NCI-H2196 treated with DMSO at 0.1 percent for 48 hours (cell line): ENCODE results near the gene ELAVL3.
"Not testable (repeated sequence)": the region's sequence is repeated elsewhere in the genome, so short reads cannot be mapped to it uniquely, and the experiment has no call there.

ENCODE experiments used
- DNase-seq: peaks from one replicate; lab custom pipeline; 2025; ENCODE audit not compliant: unreplicated experiment; lab: John Stamatoyannopoulos, UW

Gene ELAVL3

DNA sequence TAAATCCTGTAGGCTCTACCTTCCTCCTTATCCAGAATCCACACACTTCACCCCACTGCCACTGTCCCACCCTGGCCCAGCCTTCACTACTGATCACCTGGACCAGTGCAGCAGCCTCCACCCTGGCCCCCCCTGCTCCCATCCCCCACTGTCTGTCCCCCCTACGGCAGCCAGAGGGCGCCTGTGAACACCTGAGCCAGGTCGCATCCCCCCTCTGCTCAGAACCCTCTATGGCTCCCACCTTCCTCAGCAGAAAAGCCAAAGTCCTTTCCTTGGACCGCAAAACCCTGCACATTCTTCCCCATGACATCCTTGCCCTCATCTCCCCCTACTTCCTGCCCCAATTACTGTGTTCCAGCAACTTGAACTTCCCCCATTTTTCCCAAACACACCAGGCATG is 20.6 kb downstream of the ELAVL3 start:
- DNase-seq, result no peak

DNA sequence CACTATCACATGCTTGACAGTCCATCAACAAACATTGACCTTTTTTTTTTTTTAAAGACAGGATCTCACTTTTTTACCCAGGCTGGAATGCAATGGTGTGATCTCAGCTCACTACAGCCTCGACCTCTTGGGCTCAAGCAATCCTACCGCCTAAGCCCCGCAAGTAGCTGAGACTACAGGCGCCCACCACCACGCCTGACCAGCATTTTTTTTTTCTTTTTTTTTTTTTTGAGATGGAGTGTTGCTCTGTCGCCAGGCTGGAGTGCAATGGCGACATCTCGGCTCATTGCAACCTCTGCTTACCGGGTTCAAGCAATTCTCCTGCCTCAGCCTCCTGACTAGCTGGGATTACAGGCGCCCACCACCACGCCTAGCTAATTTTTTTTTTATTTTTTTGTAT is 21.9 kb downstream of the ELAVL3 start:
- DNase-seq, result not testable (repeated sequence)

DNA sequence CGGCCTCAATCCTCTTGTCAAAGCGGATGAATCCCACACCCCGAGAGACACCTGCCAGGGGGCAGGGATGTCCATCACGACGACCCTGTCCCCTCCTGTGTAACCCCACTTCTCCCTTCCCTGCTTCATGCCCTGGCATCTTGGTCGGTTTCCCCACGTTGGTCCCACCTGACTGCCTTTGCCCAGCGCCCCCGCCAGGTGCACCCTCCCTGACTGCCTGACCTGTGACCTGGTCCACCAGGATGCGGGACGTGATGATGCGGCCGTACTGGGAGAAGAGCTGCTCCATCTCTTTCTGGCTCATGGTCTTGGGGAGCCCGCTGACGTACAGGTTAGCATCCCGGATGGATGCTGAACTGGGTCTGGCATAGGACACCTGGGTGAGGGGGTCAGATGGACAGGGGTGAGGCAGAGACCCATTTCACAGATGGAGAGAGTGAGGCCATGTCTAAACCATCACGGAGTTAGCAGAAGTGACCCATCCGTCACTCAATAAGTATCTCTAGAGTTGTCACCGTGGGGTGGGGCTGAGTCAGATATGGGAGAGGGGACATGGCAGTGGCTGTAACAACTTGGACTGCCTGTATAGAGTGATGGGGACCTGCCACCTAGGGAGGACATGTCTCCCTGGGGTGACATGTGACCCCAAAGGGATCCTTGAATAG is 22.5 kb downstream of the ELAVL3 start:
- no peak for DNase-seq

DNA sequence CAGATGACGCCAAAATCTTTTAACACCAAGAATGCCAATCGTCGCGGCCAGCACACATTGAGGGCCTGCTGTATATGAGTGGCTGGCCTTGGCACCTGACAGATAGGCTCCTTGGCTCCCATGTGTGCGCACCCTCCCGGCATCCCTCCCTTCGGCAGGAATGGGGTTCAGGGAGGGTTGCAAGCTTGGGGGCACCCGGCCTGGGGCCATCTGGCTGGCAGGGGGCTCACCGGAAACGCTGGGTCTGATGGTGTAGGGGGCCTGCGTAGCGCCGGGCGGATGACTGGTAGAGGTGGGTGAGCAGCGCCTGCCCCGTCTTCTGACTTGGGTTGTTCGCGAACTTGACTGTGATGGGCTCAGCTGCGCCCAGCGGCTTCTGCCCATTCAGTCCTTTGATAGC is 23.0 kb downstream of the ELAVL3 start:
- no peak for DNase-seq

DNA sequence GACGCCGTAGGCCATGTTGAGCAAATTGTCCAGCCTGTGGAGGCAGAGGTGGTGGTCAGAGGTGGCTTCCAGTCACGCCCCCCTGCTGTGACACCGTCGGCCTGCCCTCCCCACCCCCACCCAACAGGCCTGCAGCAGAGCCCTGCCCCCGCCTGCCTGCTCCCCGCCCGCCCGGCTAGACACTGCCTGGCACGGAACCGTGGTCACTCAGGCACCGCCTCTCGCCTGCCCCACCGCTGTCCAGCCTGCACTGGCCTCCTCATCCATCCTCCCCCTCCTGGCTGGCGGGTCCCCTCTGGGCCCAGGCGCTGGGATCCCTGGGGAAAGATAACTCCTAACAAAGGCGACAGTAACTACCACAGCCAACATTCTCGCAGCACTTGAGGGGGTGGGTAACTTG is 23.7 kb downstream of the ELAVL3 start:
- no peak for DNase-seq

DNA sequence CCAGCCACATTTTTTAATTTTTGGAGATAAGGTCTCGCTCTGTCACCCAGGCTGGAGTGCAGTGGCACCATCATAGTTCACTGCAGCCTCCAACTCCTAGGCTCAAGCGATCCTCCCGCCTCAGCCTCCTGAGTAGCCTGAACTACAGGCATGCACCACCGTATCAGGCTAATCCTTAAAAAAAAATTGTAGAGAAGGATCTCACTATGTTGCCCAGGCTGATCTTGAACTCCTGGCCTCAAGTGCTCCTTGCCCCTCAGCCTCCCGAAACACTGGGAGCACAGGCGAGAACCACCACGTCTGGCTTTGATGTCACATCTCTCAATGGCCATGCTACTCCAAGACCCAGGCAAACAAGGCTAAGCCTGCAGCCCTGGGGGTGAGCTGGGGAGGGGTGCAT is 24.2 kb downstream of the ELAVL3 start:
- no peak for DNase-seq

DNA sequence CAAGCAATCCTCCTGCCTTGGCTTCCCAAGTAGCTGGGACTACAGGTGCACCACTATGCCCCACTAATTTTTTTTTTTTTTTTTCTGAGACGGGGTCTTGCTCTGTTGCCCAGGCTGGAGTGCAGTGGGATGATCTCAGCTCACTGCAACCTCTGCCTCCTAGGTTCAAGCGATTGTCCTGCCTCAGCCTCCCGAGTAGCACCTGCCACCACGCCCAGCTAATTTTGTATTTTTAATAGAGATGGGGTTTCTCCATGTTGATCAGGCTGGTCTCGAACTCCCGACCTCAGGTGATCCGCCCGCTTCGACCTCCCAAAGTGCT is 25.7 kb downstream of the ELAVL3 start:
- DNase-seq, result not testable (repeated sequence)

DNA sequence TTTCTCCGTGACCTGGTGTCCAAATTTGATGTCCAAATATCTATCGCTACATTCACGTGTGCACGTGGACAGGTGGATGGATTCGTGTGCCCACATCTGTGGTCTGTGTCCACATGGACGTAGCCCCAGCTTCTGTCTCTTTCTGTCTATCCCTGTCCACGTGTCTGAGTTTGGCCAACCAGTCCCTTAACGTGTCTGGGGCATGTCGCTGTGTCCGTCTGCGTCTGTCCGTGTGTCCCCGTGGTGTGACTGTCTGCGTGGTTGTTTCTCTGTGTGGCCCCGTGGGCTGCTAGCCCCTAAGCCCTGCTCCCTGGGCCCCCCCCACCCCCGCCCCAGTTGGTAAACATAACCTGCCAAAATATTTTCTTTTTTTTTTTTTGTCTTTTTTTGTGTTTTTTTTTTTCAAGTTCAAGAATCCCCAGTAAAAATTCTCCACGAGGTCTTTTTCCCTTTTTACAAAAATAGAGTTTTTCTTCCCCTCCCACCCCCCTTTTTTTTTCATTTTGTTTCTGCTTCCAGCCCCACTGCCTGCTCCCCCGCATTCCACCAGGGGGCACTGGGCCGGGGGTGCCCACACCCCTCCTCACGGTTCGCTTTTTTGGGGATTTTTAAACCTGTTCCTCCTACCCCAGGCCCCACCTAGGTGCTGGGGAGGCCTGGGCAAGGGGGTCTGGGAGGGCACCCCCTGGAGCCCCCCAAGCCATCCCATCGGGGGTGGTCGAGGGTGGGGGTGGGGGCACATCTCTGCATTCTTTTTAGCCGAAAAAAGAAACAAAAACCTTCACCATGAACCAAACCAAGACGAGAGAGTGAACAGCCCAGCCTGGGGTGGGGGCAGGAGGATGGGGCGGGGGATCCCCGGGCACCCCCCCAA is 27.1 kb downstream of the ELAVL3 start:
- no peak for DNase-seq

DNA sequence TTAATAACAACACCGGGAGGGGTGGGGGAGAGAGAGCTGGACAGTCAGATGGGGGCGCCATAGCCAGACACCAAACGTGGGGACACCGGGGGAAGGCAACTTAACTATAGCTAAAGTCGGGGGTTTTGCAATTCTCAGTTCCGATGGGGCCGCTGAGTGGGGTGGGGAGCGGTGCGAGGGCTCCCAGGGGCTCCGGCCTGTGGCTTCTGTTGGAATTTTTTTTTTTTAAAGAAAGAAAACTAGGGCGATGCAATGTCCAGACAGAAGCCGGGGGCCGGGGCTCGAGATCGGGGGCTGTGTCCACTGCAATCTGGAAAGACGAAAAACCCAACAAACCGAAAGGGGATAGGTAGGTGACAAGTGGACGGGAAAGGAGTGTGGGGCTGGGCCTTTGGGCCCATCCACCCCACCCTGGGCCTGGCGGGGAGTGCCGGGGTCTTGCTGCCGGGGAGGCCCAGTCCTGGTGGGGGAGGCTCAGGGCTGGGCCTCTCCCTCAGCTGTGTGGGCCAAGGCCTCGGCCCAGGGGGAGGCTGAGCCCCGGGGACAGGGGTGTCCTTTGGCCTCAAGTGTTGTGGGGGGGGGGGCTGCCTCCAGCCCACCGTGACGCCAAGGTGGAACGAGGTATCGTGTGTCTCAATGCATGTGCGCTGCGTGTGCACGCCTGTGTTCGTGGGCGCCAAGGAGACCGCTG is 28.1 kb downstream of the ELAVL3 start:
- DNase-seq, result no peak

DNA sequence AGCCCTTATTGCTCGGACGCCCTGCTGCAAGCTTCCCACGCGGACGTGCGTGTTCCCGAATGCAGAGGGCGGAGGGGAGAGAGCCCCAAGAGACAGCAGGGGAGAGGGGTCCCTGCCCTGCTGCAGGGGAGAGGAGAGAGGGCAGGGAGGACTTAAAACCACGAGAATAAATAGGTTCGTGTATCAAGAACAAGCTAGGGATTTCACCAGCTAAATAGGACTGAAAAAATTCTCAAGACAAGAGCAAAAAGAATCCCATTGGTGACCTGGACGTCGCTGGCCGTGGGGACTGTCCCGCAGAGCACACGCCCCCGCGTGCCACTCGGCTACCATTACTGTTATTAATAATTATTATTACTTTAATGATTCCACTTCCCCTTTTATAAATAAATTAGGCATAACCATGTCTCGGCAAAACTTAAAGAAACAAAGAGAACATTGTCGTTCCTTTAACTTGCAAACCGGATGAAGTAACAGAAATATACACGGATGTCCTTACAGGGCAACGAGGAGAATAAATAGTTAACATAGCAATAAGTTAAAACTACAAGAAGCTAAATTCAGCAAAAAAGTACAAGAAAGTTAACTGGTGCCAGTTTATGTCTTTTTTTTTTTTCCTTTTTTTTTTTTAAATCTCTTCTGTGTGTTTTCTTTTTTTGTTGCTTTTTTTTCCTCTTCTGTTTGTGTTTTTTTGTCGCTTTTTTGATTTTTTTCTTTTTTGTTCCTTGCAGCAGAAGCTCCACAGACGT is 28.8 kb downstream of the ELAVL3 start:
- DNase-seq, result no peak

DNA sequence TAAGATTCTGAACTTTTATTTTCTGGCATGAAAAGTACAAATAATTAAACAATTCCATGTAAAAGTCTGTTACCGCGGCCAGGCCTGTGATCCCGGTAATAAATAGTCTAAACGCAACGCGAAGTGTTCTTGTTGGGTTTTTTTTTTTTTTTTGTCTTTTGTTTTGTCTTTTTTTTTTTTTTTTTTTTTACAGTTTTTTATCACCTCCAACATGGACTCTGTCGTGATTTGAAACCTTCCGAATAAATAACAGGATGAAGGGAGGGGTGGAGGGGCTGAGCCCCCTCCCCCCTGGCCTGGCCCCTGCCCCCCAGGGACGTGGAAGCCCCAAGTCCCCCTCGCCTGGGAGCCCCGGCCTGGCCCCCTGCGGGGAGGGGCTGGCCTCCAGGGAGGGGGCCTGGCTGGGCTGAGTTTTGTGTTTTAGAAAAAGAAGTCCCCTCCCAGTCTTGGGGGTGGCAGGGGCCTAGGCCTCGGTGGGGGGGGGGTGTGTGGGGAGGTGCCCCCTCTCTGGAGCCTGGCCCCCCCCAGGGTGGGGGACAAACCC is 29.4 kb downstream of the ELAVL3 start:
- no peak for DNase-seq

DNA sequence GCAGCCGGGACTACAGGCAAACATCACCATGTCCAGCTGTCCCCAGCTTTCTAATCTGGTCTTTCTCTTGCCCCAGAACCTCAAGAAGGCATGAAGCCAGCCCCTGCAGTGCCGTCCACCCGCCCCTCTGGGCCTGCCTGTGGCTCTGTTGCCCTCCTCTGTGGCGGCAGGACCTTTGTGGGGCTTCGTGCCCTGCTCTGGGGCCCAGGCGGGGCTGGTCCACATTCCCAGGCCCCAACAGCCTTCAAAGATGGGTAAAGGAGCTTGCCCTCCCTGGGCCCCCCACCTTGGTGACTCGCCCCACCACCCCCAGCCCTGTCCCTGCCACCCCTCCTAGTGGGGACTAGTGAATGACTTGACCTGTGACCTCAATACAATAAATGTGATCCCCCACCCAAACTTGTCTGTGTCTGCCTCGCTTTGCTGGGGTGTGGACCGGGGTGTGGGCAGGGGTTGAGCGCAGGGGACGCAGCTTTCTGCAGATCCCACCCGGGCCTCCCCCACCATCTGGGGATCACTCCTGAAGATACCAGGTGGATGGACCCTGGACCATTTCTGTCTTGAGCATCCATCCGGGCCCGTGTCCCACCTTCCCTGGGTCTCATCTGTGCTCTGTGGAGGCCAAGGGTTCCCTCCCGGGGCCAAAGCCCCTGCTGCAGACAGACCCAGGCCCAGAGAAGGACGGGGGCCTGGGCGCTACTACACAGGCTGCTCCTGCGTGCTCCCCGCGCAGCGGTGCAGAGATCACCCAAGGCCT is 30.1 kb downstream of the ELAVL3 start:
- no peak for DNase-seq

DNA sequence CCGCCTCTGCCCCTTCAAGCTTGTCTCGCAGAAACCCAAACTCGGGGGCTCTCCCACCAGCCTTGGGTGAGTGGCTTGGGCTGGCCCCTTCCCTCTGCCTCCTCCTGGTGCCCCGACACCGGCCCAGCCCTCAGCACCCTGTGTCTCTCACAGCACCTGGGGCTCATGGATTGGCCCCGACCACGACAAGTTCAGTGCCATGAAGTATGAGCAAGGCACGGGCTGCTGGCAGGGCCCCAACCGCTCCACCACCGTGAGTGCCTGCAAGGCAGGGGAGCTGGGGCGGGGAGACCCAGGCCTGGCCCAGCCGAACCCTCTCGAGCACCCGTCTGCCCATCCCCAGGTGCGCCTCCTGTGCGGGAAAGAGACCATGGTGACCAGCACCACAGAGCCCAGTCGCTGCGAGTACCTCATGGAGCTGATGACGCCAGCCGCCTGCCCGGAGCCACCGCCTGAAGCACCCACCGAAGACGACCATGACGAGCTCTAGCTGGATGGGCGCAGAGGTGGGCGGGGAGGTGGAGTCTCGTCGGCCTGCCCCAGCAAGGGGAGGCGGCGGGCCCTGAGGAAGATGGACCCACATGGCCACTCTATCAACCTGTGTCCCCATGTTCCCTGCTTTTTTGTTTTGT is 31.8 kb downstream of the ELAVL3 start:
- no peak for DNase-seq

DNA sequence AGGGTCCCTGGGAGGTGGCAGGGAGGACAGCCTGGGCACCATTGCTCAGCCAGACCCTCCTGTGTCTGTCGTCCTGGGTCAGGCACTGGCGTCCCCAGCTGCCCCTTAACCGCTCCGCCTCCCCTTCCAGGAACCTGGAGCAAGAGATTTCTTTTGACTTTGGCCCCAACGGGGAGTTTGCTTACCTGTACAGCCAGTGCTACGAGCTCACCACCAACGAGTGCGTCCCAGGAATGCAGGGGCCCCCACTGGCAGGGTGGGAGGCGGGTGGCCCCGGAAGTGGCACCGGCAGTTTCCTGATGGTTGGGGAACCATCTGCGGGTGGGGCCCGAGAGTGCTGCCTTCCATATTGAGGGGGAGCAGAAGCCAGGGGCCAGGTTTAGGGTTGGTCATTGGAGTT is 32.4 kb downstream of the ELAVL3 start:
- DNase-seq, result no peak

DNA sequence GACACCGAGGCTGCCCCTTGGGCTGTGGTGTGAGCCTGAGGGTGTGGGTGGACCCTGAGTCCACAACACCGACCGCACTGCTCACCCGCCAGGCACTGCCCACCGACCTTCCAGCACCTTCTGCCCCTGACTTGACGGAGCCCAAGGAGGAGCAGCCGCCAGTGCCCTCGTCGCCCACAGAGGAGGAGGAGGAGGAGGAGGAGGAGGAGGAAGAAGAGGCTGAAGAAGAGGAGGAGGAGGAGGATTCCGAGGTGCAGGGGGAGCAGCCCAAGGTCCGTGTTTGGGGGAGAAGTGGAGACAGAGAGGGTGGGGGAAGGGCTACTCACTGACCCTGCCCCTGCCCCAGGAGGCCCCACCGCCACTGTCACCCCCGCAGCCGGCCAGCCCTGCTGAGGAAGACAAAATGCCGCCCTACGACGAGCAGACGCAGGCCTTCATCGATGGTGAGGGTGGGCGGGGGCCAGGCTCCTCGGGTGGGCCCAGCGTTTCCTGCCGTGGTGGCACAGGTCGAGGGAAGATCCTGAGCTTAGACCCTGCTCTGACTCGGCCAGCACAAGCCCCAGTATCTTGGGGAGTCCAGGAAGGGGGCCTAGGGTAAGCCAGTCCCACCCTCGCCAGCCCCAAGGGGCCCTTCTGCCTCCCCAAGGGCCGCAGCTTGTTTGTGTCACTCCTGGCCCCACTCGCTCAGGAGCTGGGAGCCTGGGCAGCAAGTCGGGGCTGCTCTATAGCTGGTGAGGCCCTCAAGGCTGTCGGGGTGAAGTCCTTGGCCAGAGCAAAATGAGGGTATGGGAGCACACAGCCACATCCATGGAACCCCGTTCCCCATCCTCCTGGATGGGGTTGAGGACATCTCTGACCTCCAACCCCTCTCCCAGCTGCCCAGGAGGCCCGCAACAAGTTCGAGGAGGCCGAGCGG is 33.2 kb downstream of the ELAVL3 start:
- no peak for DNase-seq

DNA sequence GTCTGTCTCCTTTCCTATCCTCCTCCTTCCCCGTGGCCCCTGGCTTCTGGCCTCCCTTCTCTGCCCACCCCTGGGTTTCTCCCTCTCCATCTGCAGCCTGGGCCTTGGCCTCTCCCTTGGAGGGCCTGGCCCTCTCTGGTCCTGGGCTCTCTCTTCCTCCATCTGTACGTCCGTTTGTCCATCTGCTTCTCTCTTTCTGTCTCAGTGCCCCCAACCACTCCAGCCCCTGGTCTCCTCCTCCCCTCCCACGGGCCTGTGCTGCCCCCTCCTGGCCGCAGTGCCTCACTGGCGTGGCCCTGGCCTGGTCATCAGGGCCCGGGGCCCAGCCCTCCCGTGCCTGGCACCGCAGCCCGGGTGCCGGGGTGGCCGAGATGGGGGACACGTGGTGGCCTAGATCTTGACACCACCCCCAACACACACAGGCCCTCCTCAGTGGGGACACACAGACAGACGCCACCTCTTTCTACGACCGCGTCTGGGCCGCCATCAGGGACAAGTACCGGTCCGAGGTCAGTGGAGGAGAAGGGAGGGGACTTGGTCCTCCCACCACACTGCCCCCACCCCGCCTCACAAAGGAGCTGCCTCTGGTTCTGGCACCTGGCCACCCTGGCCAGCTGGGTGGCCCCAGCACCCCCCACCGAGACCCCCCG is 34.1 kb downstream of the ELAVL3 start:
- DNase-seq, result no peak

DNA sequence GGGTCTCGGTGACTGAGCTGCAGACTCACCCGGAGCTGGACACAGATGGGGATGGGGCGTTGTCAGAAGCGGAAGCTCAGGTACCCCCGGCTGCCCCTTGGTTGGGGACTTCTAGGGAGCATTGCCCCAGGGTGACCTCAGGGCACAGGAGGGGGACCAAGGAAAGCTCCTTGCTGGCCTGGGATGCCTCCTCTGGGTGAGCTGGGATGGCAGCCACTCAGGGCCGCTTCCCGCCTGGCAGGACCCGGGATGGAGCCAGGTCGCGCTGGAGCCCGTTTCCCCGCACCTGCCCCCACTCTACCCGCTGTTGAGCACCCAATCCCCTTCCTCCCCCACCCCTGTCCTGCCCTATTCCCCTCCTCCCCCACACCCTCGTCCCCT is 34.6 kb downstream of the ELAVL3 start:
- no peak for DNase-seq

DNA sequence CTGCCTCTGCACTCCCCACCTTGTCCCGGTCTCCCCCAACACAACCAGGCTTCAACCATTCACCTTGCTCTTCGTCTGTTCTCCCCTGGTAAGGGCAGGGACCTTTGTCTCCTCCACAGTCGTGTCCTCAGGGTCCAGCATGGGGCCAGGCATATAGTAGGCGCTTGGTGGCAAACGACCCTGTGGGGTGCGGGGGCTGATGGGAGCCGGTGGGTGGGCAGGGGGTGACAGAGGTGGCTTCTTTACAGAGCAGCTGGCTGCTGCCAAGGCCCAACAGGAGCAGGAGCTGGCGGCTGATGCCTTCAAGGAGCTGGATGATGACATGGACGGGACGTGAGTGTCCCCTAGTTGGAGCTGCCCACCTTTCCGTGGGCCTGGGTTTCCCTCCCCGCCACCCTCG is 35.7 kb downstream of the ELAVL3 start:
- DNase-seq, result no peak
